Measurements from ENCODE around the gene ANKS6.

GRCh38 chr9:98765256-98765655 lies 31.1 kb downstream of the ANKS6 start:
- TF ChIP-seq, protein P1, sequence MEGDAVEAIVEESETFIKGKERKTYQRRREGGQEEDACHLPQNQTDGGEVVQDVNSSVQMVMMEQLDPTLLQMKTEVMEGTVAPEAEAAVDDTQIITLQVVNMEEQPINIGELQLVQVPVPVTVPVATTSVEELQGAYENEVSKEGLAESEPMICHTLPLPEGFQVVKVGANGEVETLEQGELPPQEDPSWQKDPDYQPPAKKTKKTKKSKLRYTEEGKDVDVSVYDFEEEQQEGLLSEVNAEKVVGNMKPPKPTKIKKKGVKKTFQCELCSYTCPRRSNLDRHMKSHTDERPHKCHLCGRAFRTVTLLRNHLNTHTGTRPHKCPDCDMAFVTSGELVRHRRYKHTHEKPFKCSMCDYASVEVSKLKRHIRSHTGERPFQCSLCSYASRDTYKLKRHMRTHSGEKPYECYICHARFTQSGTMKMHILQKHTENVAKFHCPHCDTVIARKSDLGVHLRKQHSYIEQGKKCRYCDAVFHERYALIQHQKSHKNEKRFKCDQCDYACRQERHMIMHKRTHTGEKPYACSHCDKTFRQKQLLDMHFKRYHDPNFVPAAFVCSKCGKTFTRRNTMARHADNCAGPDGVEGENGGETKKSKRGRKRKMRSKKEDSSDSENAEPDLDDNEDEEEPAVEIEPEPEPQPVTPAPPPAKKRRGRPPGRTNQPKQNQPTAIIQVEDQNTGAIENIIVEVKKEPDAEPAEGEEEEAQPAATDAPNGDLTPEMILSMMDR (IDR thresholded peaks at IDR 0.05 in 8 of 11, conservative IDR thresholded peaks at IDR 0.05 in 3 of 11): no peak
- no peak for TF ChIP-seq POLR2A (IDR thresholded peaks at IDR 0.05)

Measured in spleen (tissue), 7 donors.